KMS-11 (cell line): ENCODE results near the gene CCDC7.

Source experiments
- H2AFZ ChIP-seq: fragments of 200-600 bp; sonication (generic); 2 replicates; pipeline ENCODE4 v1.6.1; 2016; ENCODE audit warnings: antibody characterized with exemption, mixed run types, low read depth
- H3K27ac ChIP-seq: fragments of 200-600 bp; sonication (generic); 2 replicates; pipeline ENCODE4 v1.6.1; 2016; ENCODE audit warnings: mild to moderate bottlenecking, mixed run types
- H3K27me3 ChIP-seq: fragments of 200-600 bp; sonication (generic); 2 replicates; pipeline ENCODE4 v1.6.1; 2017; ENCODE audit warnings: mild to moderate bottlenecking, low read depth, mixed run types, moderate library complexity; ENCODE audit not compliant: insufficient read depth
- H3K36me3 ChIP-seq: fragments of 200-600 bp; sonication (generic); 2 replicates; pipeline ENCODE4 v1.6.1; 2017; ENCODE audit warnings: mild to moderate bottlenecking, mixed run types; ENCODE audit not compliant: insufficient read depth
- H3K4me1 ChIP-seq: fragments of 200-600 bp; sonication (generic); 2 replicates; pipeline ENCODE4 v1.6.1; 2016; ENCODE audit warnings: mild to moderate bottlenecking, low read depth, mixed run types; ENCODE audit not compliant: poor library complexity, severe bottlenecking
- H3K4me2 ChIP-seq: fragments of 200-600 bp; sonication (generic); 2 replicates; pipeline ENCODE4 v1.7.0; 2016; ENCODE audit warnings: mild to moderate bottlenecking, mixed run types
- H3K4me3 ChIP-seq: fragments of 200-600 bp; sonication (generic); IDR thresholded peaks from 2 replicates; pipeline ENCODE4 v1.6.1; 2017; ENCODE audit warnings: low read depth, low read length, mixed read lengths; ENCODE audit not compliant: insufficient read depth
- H3K79me2 ChIP-seq: fragments of 200-600 bp; sonication (generic); 2 replicates; pipeline ENCODE4 v1.6.1; 2016; ENCODE audit warnings: low read depth, mixed run types; ENCODE audit not compliant: insufficient read depth
- H3K9ac ChIP-seq: fragments of 200-600 bp; sonication (generic); 2 replicates; pipeline ENCODE4 v1.6.1; 2016; ENCODE audit warnings: mild to moderate bottlenecking, mixed run types
- H4K20me1 ChIP-seq: fragments of 200-600 bp; sonication (generic); 2 replicates; pipeline ENCODE4 v1.6.1; 2016; ENCODE audit warnings: mild to moderate bottlenecking, mixed run types; ENCODE audit not compliant: insufficient read depth
- TF ChIP-seq, protein P1 (sequence below): fragments of 200-600 bp; sonication (generic); conservative IDR thresholded peaks from 2 replicates; pipeline ENCODE4 v1.6.1; 2017; ENCODE audit warnings: low read depth, mild to moderate bottlenecking, antibody characterized with exemption, low read length, moderate library complexity, mixed read lengths

The CCDC7 gene

DNA sequence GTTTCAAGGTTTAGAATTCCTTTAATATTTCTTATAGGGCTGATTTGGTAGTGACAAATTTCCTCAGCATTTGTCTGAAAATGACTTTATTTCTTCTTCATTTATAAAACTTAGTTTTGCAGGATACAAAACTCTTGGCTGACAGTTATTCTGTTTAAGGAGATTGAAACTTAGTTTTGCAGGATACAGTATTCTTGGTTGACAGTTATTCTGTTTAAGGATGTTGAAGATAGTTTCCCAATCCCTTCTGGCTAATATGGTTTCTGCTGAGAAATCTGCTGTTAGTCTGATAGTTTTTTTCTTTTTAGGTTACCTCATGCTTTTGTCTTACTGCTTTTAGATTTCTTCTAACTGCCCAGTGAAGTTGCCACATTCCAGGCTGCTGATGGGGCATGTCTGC is 325.3 kb downstream of the CCDC7 start:
- Histone ChIP-seq H3K79me2 (no peaks in the 10 kb centered on the region), H3K27me3 (no peaks in the 10 kb centered on the region), H3K4me3 (no peak overlapping the region), H3K4me2 (no peak overlapping the region), H3K4me1 (no peaks in the 10 kb centered on the region), H3K36me3 (no peaks in the 10 kb centered on the region), H2AFZ (no peak overlapping the region), H3K27ac (no peak overlapping the region), H4K20me1 (no peaks in the 10 kb centered on the region), H3K9ac (no peak overlapping the region)
- TF ChIP-seq, protein P1, sequence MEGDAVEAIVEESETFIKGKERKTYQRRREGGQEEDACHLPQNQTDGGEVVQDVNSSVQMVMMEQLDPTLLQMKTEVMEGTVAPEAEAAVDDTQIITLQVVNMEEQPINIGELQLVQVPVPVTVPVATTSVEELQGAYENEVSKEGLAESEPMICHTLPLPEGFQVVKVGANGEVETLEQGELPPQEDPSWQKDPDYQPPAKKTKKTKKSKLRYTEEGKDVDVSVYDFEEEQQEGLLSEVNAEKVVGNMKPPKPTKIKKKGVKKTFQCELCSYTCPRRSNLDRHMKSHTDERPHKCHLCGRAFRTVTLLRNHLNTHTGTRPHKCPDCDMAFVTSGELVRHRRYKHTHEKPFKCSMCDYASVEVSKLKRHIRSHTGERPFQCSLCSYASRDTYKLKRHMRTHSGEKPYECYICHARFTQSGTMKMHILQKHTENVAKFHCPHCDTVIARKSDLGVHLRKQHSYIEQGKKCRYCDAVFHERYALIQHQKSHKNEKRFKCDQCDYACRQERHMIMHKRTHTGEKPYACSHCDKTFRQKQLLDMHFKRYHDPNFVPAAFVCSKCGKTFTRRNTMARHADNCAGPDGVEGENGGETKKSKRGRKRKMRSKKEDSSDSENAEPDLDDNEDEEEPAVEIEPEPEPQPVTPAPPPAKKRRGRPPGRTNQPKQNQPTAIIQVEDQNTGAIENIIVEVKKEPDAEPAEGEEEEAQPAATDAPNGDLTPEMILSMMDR: no peak

DNA sequence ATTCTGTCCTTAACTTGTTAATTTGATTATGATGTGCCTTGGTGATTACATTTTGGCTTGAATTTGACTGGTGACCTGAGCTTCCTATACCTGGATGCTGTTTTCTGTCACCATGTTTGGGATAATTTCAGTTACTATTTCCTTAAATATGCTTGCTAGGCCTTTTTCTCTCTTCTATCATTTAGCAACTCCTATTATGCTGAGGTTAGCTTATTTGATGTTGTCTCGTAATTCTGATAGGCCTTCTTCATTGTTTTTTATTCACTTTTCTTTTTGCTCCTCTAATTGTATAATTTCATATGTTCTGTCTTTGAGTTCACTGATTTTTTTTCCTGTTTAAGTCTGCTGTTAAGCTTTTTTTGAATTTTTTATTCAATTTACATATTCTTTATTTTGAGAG is 327.2 kb downstream of the CCDC7 start:
- Histone ChIP-seq H3K4me1 (no peaks in the 10 kb centered on the region), H3K36me3 (no peaks in the 10 kb centered on the region), H3K27me3 (no peaks in the 10 kb centered on the region), H3K4me3 (no peak overlapping the region), H2AFZ (no peak overlapping the region), H3K9ac (no peak overlapping the region), H3K4me2 (no peak overlapping the region), H3K79me2 (no peaks in the 10 kb centered on the region), H3K27ac (no peak overlapping the region), H4K20me1 (no peaks in the 10 kb centered on the region)
- TF ChIP-seq, protein P1: no peak

DNA sequence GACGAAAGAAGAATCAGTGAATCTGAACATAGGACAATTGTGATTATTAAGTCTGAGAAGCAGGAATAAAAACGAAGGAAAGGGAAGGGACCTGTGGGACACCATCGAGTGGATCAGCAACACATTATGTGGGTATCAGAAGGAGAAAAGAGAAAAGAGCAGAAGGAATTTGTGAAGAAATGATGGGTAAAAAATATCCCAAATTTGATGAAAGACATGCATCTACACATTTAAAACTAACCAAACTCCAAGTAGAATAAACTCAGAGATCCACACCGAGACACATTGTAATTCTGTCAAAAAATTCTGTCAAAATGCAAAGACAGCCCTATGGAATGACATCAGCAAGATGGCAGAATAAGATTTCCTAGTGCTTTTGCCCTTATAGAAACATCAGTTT is 341.0 kb downstream of the CCDC7 start:
- no peaks in the 10 kb centered on the region for H3K36me3 ChIP-seq
- H3K27me3 ChIP-seq: no peaks in the 10 kb centered on the region
- no peaks in the 10 kb centered on the region for H4K20me1 ChIP-seq
- H3K4me2 ChIP-seq: no peak overlapping the region
- H2AFZ ChIP-seq: no peak overlapping the region
- no peak overlapping the region for H3K27ac ChIP-seq
- H3K4me1 ChIP-seq: no peaks in the 10 kb centered on the region
- no peak overlapping the region for H3K9ac ChIP-seq
- H3K4me3 ChIP-seq: no peak overlapping the region
- TF ChIP-seq, protein P1: no peak
- no peaks in the 10 kb centered on the region for H3K79me2 ChIP-seq

DNA sequence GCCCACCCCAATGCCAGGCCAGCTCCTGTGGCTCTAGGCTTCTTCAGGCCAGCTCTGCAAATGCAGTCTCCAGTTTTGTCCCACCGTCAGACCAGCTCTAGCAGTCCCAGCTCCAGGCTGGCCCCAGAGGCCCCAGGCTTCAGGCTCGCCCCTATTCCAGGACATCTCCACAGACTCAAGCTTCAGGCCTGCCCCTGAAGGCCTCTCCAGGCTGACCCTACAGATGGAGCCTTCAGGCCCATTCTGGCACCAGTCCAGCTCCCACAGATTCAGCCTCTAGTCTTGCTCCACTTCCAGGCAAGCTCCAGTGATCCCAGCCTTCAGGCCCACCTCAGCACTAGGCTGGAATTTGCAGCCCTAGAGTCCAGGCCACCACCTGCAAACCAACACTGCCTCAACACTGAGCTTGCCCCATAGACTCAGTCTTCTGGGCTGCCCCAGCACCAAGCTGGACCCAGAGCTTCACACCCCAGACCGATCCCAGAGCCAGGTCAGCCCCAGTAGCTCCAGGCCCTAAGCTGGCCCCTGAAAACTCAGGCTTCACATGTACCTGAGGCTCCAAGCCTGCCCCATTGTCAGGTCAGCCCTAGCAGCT is 341.8 kb downstream of the CCDC7 start:
- Histone ChIP-seq H4K20me1 (no peaks in the 10 kb centered on the region), H3K4me1 (no peaks in the 10 kb centered on the region), H2AFZ (no peak overlapping the region), H3K9ac (no peak overlapping the region), H3K36me3 (no peaks in the 10 kb centered on the region), H3K4me3 (no peak overlapping the region), H3K27ac (no peak overlapping the region), H3K4me2 (no peak overlapping the region), H3K27me3 (no peaks in the 10 kb centered on the region), H3K79me2 (no peaks in the 10 kb centered on the region)
- TF ChIP-seq, protein P1: no peak

DNA sequence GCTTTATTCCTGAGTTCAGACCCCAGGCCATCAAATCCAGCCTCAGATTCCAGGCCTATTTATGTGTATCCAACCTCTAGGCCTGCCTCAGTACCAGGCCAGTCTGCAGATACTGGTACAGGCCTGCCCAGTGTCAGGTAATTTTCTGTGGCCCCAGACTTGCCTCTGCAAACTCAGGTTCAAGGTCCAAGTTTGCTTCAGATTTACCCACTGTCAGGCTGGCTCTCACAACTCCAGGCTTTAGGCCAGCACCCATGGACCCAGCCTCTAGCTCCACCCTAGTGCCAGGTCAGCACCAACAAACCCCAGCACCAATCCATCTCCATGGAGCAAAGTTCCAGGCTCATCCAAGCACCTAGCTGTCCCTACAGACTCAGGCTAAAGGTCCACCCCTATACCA is 342.4 kb downstream of the CCDC7 start:
- Histone ChIP-seq H3K27me3 (no peaks in the 10 kb centered on the region), H3K27ac (no peak overlapping the region), H2AFZ (no peak overlapping the region), H4K20me1 (no peaks in the 10 kb centered on the region), H3K9ac (no peak overlapping the region), H3K4me1 (no peaks in the 10 kb centered on the region), H3K4me3 (no peak overlapping the region), H3K79me2 (no peaks in the 10 kb centered on the region), H3K4me2 (no peak overlapping the region), H3K36me3 (no peaks in the 10 kb centered on the region)
- TF ChIP-seq, protein P1: no peak
